Smooth muscle cell (in vitro differentiated cells): ENCODE measurements around the gene POLR1E. TPM values are rescaled to one million over a fixed set of nuclear protein-coding genes. Genes with fewer than 3 reads are reported as not detected.

Experiments
- DNase-seq: peaks from one replicate; lab custom pipeline; 2025; ENCODE audit not compliant: unreplicated experiment; lab: John Stamatoyannopoulos, UW
- H2AFZ ChIP-seq: fragments of 200-600 bp; sonication (generic); 2 replicates; pipeline ENCODE4 v1.6.0; 2016; ENCODE audit warnings: antibody characterized with exemption, low read depth, mild to moderate bottlenecking
- H3F3A ChIP-seq: fragments of 200-600 bp; sonication (generic); 2 replicates; pipeline ENCODE4 v1.6.0; 2017; ENCODE audit warnings: antibody characterized with exemption, low read depth
- H3K27ac ChIP-seq: fragments of 200-600 bp; sonication (generic); 2 replicates; pipeline ENCODE4 v1.5.1; 2016; ENCODE audit warnings: low read depth, mild to moderate bottlenecking
- H3K27me3 ChIP-seq: fragments of 200-600 bp; sonication (generic); 2 replicates; pipeline ENCODE4 v1.6.1; 2016; ENCODE audit warnings: low read depth, mild to moderate bottlenecking
- H3K36me3 ChIP-seq: fragments of 200-600 bp; sonication (generic); 2 replicates; pipeline ENCODE4 v1.5.1; 2016; ENCODE audit warnings: low read depth
- H3K4me1 ChIP-seq: fragments of 200-600 bp; sonication (generic); 2 replicates; pipeline ENCODE4 v1.5.1; 2016; ENCODE audit warnings: low read depth
- H3K4me2 ChIP-seq: fragments of 200-600 bp; sonication (generic); 2 replicates; pipeline ENCODE4 v1.6.0; 2016; ENCODE audit warnings: mild to moderate bottlenecking
- H3K4me3 ChIP-seq: fragments of 200-600 bp; sonication (generic); 2 replicates; pipeline ENCODE4 v1.5.1; 2016; ENCODE audit warnings: mild to moderate bottlenecking
- H3K79me2 ChIP-seq: fragments of 200-600 bp; sonication (generic); 2 replicates; pipeline ENCODE4 v1.6.0; 2016; ENCODE audit warnings: low read depth, mild to moderate bottlenecking
- H3K9ac ChIP-seq: fragments of 200-600 bp; sonication (generic); 2 replicates; pipeline ENCODE4 v1.6.0; 2016; ENCODE audit warnings: low read depth
- H3K9me3 ChIP-seq: fragments of 200-600 bp; sonication (generic); replicated peaks from 2 replicates; pipeline ENCODE4 v1.5.1; 2016; ENCODE audit warnings: low read depth
- H4K20me1 ChIP-seq: fragments of 200-600 bp; sonication (generic); 2 replicates; pipeline ENCODE4 v1.6.0; 2016; ENCODE audit warnings: low read depth
- CTCF ChIP-seq: fragments of 200-600 bp; sonication (generic); IDR thresholded peaks from 2 replicates; pipeline ENCODE4 v1.5.1; 2017; ENCODE audit warnings: borderline replicate concordance, mild to moderate bottlenecking, antibody characterized with exemption; ENCODE audit not compliant: insufficient read depth, poor library complexity, severe bottlenecking
- WGBS: methylation state at CpG from one replicate; pipeline ENCODE4 v1.1.7; 2016; ENCODE audit warnings: low lambda C conversion rate; 5-methylcytosine and 5-hydroxymethylcytosine counted together
- polyA plus RNA-seq: library from polyadenylated mRNA; unstranded; fragments of >200 nt; fragmentation: Nextera tagmentation; extraction: Ambion mirVana; gene quantifications from 2 replicates; pipeline ENCODE4 v1.2.1, GENCODE V29; 2016
- total RNA-seq: library from RNA; depleted of rRNA; stranded (reverse); fragments of >200 nt; gene quantifications from 2 replicates; pipeline ENCODE4 v1.2.3, GENCODE V29; 2014

The POLR1E gene
- total and polyA plus RNA-seq, 2 experiments from 2014 or later: 10.9 to 12.6 TPM

GRCh38 chr9:37538099-37538498 is 52.4 kb downstream of the POLR1E start:
- WGBS: 95% methylated on average over 7 of the region's 7 CpGs
- Histone ChIP-seq H3K79me2 (no peaks in the 10 kb centered on the region), H3K27me3 (no peaks in the 10 kb centered on the region), H3K9me3 (no peaks in the 10 kb centered on the region), H3K9ac (no peak overlapping the region), H3K4me3 (no peak overlapping the region), H2AFZ (no peak overlapping the region), H3K36me3 (no peaks in the 10 kb centered on the region), H3K4me2 (no peak overlapping the region), H4K20me1 (no peaks in the 10 kb centered on the region), H3K27ac (no peak overlapping the region), H3F3A (no peaks in the 10 kb centered on the region), H3K4me1 (no peaks in the 10 kb centered on the region)
- DNase-seq: no peak
- no peak for TF ChIP-seq CTCF

DNA sequence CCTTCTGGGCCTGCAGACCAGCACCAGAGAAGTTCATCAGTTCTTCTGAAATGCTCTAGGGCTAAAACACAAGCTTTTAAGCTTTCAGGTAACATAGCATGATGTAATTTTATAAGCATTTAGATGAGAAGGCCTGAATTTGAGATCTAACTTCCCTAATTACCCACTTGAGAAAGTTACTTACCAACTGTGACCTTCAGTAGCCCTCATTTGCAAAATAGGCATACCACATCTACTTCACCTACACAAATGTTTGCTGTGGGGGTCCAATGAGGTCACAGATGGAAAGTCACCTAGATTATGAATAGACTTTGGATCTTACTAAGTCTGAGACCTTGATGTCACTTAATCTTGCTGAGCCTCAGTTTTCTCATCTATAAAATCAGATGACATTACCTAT is 53.9 kb downstream of the POLR1E start:
- DNase-seq: no peak
- no peak for TF ChIP-seq CTCF
- Histone ChIP-seq H3F3A (no peaks in the 10 kb centered on the region), H3K4me3 (no peak overlapping the region), H3K27me3 (no peaks in the 10 kb centered on the region), H3K4me2 (no peak overlapping the region), H3K4me1 (no peaks in the 10 kb centered on the region), H4K20me1 (no peaks in the 10 kb centered on the region), H3K79me2 (no peaks in the 10 kb centered on the region), H3K27ac (no peak overlapping the region), H3K9ac (no peak overlapping the region), H3K36me3 (no peaks in the 10 kb centered on the region), H3K9me3 (no peaks in the 10 kb centered on the region), H2AFZ (no peak overlapping the region)

- Histone ChIP-seq H3K4me2 (no peak overlapping the region), H3K27ac (no peak overlapping the region), H3K4me3 (no peak overlapping the region), H4K20me1 (no peaks in the 10 kb centered on the region), H3K36me3 (no peaks in the 10 kb centered on the region), H3F3A (no peaks in the 10 kb centered on the region), H3K4me1 (no peaks in the 10 kb centered on the region), H2AFZ (no peak overlapping the region), H3K27me3 (no peaks in the 10 kb centered on the region), H3K79me2 (no peaks in the 10 kb centered on the region), H3K9me3 (no peaks in the 10 kb centered on the region), H3K9ac (no peak overlapping the region)
- no peak for DNase-seq
- no peak for TF ChIP-seq CTCF
- 92% methylated on average over 3 of the region's 3 CpGs for WGBS
Observed at GRCh38 chr9:37540634-37541033, 54.9 kb downstream of the POLR1E start.

GRCh38 chr9:37541465-37541864 is 55.7 kb downstream of the POLR1E start:
- Histone ChIP-seq H3K9me3 (no peaks in the 10 kb centered on the region), H4K20me1 (no peaks in the 10 kb centered on the region), H3K4me3 (no peak overlapping the region), H3K36me3 (no peaks in the 10 kb centered on the region), H3K79me2 (no peaks in the 10 kb centered on the region), H3F3A (no peaks in the 10 kb centered on the region), H3K9ac (no peak overlapping the region), H3K4me2 (no peak overlapping the region), H3K27me3 (no peaks in the 10 kb centered on the region), H3K4me1 (no peaks in the 10 kb centered on the region), H3K27ac (no peak overlapping the region), H2AFZ (no peak overlapping the region)
- WGBS: 98% methylated on average over 8 of the region's 8 CpGs
- TF ChIP-seq CTCF: no peak
- DNase-seq: no peak
